Right renal cortex interstitium (tissue), 3 donors: Measurements from ENCODE around the gene ATP11A. TPM values are rescaled to one million over a fixed set of nuclear protein-coding genes. Genes with fewer than 3 reads are reported as not detected.

ENCODE experiments used
- DNase-seq, 3 donors: peaks; one replicate each; pipeline ENCODE4 v3.0.0-alpha.2; 2013; ENCODE audit warnings: low read depth in 3 of 3, low spot score in 2 of 3
- polyA plus RNA-seq, 3 donors: library from polyadenylated mRNA; unstranded; fragments of 120-200 nt; gene quantifications; one replicate each; pipeline ENCODE4 v1.2.1, GENCODE V29; 2013; ENCODE audit not compliant: insufficient read length in 3 of 3

The ATP11A gene
- polyA plus RNA-seq, 3 donors, result 34.8 to 39.4 (median 37.3) TPM

DNA sequence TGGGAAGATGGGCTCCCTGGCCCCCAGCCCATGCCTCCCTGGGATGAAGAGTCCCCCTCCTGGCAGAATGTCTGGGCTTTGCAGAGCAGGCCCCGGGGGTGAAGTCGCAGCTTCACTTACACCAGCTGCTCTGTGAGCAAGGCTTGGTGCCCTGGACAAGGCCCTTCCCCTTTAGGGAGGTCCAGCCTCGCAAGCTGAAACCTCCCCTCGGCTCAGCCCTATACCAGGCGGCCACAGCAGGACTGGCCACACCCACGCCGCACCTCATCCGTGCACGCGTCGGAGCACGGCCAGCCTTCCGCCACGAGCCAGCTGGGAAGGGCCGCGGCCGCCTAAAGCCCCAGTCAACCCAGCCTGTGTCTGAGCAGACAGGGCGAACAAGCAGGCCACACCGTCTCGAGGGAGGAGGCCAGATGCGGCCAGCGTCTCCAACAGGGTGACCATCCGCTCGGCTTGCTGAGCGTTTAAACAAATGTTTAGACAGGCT, 196.0 kb downstream of the ATP11A start:
- peak in 2 of 3 donors; percentile 65 to 80 for DNase-seq

GRCh38 chr13:112887151-112887550, 197.3 kb downstream of the ATP11A start:
- no peak for DNase-seq

- no peak for DNase-seq
Measured at GRCh38 chr13:112887557-112887991, 197.7 kb downstream of the ATP11A start.

GRCh38 chr13:112888238-112889111, 198.6 kb downstream of the ATP11A start:
- no peak for DNase-seq

GRCh38 chr13:112889351-112890290, 199.8 kb downstream of the ATP11A start:
- DNase-seq, result no peak

GRCh38 chr13:112890316-112891145, 200.7 kb downstream of the ATP11A start:
- no peak for DNase-seq

DNA sequence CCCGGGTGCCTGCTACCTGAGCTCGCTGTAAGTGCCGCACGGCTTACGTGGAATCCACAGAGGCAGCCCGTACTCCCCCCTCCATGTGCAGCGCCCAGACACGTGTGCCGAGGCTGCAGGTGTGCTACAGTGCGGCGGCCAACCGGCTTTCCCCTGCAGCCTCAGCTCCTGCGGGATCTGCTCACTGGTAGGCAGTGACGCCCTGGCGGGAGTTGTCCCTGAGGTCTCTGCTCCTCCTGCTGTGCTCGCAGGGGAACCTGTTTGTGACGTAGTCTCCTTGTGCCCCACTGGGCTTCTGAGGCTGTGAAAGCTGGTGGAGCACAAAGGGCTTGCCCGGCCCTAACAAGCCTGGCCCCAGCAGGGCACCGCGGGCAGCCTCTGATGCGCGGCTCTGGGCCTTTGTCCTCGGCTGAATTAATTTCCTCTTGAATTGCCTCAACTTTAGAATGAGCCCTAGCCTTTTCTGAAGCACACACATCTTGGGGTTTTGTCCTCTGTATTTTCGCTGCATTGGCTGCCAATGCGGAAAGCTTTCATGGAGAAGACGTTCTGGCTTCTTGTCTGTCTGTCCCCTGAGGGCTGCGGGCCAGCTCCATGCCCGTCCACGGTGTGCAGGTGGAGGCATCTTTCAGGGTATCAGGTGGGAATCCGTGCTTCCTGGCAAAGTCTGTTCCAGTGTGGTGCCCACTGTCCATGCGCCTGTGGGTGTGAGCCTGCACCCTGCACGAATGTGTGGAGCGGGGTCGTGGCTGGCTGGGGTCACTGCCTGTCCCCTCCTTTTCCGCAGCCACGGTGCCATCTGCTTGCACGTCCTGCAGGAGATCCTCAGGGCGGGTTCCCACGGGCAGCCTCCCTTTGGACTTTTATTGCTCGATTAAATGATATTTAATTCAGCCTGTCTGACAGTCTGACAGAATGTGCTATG, 201.9 kb downstream of the ATP11A start:
- no peak for DNase-seq

DNA sequence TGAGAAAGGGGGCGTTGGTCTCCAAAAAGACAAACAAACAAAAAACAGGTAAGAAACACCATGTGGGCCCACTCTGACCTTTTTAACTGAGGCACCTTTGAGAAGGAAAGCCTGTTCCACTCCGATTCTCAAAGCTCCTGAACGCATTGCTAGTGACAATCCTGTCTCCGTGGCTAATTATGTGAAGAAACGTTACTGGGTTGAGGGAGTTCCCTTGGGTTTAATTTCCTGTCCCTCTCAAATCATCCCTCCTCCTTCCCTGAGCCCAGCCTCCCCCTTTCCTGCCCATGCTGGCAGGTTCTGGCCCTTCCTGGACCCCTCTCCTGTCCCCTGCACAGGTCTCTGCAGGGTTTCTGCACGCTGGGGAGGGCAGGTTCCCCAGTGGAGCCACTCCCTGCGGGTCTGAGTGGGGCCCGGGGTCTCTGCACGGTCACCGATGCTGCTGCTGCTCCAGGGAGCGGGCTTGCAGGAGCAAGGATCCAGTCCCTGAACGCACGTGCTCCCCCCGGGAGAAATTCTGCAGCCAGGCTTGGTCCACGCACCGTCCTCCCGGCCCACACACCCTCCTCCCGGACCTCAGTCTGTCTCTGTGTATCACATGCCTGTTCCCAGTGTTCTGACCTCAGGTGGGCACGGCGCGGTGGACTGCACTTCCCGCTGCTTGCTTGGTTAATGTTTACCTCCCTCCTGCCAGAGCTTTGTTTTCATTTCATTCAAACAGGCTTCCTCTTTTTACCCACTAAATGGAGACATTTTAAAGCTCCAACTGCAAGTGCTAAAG, 202.8 kb downstream of the ATP11A start:
- DNase-seq, result no peak

DNA sequence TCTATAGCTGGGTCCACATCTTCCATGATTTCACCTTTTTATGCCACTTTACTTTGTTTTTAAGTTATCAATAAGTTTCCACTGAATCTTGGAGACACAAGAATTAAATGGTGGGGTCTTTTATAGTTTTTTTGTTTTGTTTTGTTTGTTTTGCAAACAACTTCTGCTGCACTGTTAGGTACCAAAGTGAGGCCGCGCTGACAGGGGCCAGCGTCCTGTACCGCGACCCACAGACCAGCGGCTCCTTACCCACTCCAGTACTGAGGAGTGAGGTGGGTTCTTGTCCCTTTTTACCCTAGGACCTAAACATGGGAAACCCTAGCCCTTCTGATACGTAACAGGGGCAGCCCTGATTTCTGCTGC, 203.3 kb downstream of the ATP11A start:
- no peak for DNase-seq

- DNase-seq, result no peak
Measured at GRCh38 chr13:112893570-112894422, 204.0 kb downstream of the ATP11A start.

GRCh38 chr13:112894423-112894672, 204.5 kb downstream of the ATP11A start:
- DNase-seq, result no peak

- no peak for DNase-seq
Measured at GRCh38 chr13:112894673-112895481, 205.0 kb downstream of the ATP11A start.

GRCh38 chr13:112895521-112896465, 206.0 kb downstream of the ATP11A start:
- DNase-seq, result no peak

DNA sequence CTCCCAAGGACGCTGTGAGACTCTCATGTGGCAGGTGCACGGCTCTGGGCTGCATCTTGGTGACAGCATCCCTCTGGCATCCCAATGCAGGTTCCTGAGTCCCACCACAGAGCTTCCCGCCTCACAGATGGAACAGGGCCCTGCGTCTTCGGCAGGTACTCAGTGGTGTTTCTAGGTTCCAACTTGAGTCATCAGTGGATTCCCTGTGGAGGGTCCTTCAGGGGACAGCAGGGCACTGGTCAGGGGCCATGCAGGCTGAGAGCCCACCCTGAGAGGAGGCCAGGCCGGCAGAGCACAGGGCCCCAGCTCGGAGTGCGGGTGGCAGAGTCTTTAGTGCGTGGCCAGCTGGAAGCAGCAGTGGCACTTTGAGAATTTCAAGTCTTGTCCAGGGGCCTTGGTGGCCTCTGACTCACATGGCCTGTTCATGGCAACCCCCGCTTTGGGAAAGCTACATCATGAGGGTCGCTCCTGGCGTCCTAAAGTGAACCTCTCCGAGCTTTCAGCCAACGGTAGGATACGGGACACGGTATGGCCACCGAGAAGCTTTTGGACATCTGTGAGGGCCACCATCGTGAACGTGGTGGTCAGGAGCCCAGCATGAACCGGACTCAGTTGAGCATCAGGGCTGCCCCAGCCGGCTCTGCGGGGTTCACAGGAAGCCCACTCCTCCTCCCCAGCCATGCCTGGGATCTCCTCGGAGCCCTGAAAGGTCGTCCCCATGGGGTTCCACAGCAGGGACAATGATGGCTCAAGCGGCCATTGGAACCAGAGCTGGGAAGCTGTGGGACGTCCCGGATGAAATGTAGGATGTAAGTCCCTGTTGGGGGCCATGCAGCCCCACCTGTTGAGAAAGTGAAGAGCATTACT, 207.1 kb downstream of the ATP11A start:
- no peak for DNase-seq

GRCh38 chr13:112897603-112897955, 207.7 kb downstream of the ATP11A start:
- no peak for DNase-seq
